DMS53 treated with DMSO at 0.1 percent for 48 hours (cell line): ENCODE measurements around the gene SETX.

ENCODE experiments used
- DNase-seq: peaks from one replicate; lab custom pipeline; 2025; ENCODE audit not compliant: unreplicated experiment; lab: John Stamatoyannopoulos, UW

SETX gene

DNA sequence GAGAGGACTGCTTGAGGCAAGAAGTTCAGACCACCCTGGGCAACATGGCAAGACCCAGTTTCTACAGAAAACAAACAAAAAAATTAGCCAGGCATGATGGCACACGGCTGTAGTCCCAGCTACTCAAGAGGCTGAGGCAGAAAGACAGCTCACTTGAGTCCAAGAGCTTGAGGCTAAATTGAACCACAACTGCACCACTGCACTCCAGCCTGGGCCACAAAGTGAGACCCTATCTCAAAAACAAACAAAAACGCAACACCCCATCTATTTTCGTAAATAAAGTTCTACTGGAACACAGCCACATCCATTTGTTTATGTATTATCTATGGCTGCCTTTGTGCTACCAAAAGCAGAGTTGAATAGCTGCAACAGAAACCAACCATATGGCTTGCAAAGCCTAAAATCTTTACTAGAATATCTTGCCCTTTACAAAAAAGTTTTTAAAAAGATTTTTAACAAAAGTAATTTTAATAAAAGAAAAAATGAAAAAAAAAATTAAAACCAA is 67.5 kb downstream of the SETX start:
- no peak for DNase-seq

DNA sequence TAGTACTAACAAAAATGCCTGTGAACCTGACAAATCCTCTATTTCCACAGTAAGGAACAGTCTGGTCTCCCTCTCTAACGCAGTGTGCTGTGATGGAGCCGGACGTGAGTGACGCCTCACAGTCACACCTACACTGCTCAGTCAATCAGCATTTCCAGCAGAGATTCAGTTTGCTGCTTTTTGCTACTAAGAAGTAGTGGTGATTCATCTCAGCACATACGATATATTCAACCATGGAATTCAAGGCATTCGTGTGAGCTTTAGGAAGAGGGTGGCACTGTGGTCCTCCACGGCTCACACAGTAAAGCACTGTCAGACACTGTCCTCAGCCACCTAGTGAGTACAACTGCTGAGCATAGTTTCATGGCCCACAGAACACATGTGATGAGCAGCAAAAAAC is 70.9 kb downstream of the SETX start:
- no peak for DNase-seq

DNA sequence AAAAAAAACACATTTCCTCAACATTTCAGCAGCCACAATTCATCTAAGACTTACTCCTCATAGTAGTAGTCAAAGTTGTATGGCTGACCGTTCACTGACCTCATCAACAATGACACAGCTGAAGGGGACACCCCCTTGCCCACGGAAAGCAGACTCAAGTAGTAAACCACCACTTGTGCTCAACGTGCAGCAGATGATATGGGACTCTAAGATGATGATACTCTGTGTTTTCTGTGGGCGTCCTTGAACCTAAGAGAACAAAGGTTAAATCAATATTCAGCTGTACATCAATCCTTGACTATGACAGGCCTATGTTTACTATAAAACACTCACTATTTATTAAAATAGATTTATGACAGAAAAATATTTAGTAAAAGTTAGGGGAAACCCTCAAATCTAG is 71.6 kb downstream of the SETX start:
- no peak for DNase-seq

DNA sequence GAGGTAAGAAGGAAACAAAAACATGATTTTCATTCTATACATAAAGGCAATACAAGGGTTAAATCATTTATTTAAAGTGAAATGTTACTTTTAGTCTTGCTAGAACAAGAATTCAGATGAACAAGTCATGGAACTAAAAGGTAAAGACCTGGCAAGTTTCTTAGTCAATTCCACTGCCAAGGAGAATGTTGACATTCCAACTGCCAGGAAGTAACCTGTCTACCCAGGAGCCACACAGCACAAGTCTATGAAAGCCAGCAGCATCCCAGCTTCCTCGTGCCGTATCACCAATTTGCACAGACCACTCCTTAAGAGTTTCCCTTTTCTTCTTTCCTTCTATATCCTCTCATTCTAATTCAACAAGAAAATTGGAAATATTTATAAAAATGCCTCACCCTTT is 79.9 kb downstream of the SETX start:
- no peak for DNase-seq

DNA sequence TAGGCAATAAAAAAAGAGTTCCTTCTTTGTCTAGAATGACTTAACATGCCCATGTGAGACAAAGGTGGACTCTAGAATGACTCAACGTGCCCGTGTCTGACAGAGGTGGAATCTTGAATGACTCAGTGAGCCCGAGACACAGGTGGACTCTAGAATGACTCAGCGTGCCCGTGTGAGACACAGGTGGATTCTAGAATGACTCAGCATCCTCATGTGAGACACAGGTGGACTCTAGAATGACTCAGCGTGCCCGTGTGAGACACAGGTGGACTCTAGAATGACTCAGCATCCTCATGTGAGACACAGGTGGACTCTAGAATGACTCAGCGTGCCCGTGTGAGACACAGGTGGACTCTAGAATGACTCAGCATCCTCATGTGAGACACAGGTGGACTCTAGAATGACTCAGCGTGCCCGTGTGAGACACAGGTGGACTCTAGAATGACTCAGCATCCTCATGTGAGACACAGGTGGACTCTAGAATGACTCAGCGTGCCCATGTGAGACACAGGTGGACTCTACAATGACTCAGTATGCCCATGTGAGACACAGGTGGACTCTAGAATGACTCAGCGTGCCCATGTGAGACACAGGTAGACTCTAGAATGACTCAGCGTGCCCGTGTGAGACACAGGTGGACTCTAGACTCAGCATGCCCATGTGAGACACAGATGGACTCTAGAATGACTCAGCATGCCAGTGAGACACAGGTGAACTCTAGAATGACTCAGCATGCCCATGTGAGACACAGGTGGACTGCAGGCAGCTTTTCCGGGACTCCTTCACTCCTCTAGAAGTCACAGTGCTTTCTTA is 84.9 kb downstream of the SETX start:
- peak; percentile 74 for DNase-seq

DNA sequence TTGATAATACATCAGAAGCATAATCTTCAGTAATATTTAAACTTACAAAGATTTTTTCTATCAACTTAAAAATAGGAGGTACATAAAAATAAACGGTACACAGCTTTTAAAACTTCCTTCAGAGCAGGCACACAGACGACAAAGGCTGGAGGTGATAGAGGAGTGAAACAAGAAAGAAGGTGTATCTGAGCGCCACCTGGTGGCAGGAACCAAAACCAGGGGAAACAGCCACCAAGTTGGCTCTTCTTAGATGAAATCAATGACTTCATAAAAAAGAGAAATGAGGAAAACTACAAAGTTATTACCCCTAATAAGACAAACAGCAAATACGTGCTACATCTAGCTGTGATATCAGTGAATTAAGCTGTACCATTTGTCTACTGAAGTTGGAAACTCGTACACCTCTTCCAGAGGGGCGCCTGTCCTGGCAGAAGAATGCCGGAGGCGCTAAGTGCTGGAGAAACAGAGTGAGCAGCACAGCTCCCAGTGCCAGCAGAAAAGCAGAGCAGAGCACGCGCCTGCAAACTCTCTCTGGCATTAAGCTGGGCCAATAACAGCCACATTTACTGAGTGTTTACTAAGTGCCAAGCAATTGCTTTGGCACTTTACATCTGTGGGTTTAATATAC is 85.9 kb downstream of the SETX start:
- DNase-seq, result peak; percentile 34

DNA sequence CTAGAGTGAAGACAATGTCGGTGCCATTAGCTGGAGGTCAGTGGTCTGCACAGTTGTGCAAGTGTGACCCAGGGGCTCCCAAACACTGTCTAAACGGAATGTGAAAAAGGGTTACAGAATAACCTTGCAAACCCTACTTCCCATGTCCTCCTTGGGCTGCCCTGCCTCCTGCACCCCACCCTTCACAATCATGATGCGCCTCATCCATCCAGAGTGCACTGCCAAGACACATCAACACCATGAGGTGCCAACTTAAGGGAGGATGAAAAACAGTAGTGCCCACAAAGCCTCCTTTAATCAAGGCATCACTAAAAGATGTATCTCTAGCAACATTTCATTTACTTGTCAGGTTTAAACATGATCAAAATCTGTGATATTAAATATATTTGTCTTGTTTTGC is 87.1 kb downstream of the SETX start:
- DNase-seq, result no peak

DNA sequence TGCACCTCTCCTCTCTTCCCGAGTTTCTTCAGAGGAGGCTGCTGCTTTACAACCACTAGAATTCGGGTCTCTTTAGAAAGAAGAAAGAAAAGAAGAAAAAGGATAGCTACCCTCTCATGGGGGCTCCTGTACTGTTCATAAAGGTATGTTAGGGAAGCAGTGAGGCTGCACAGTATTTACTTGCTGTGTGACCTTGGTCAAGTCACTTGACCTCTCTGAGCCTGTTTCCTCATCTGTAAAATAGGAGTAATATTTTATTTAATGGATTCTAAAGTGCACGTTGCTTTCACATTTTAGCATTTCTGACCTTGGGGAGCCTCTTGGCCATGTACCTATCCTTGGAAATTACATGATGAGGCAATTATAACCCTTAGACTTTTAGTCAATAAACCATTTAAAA is 88.8 kb downstream of the SETX start:
- no peak for DNase-seq

DNA sequence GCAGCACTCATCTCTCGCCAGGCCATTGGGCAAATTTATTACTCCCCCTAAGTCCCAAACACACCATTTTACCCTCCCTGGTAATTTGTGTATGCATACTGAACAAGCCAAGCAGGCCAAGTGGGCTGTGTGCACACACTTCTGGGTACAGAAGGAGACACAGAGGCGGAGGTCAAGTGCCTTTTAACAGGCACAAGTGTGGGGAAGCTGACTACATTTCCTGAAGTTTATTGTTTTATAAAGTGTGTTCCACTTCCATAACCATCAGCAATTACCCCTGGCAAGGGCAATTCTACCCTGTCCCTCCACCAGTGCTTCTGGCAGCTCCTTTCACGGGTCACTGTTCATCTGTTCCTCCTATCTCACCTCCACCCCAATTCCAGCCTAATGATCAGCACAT is 93.9 kb downstream of the SETX start:
- no peak for DNase-seq

DNA sequence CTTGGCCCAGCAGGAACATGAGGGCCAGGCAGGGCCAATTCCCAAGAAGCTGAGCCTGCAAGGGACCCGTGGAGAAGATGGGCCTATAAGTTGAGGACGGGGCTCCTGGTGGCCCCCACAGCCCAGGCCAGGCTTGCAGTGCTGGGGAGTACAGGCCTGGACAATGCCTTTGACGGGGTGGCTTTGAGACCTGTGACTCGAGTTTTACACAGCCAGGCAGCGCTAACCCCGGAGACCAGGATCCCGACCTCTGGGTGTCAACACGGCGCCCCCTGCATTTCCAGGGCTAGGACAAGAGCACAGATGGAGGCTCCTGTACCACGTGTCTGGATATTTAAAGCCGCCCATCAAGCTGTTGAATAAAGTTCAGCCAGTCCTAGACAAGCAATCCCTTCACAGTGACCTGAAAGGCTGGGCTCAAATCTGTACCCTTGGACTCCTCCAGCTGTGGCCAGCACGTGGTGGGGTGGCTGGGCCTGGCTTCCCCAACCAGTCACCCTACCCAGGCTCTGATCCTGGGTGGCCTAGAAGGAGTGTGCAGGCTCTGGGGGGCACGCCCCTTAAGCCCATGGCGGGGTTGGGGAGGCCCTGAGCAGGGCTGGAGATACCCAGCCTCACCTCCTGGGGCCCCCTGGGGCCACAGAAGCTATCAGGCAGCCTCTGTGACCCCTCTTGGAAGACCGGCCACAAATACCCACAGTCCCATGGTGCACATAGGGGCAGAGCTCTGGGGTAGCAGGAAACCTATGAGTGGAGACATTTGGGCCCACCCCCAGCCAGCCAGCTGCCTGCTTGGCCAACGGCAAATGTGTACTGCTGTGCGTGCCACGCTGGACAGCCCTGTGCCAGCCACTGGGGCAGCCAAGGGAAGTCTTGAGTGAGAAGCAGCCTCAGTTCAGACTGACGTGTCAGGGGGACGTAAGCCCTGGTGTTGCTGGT is 104.2 kb downstream of the SETX start:
- DNase-seq, result no peak

DNA sequence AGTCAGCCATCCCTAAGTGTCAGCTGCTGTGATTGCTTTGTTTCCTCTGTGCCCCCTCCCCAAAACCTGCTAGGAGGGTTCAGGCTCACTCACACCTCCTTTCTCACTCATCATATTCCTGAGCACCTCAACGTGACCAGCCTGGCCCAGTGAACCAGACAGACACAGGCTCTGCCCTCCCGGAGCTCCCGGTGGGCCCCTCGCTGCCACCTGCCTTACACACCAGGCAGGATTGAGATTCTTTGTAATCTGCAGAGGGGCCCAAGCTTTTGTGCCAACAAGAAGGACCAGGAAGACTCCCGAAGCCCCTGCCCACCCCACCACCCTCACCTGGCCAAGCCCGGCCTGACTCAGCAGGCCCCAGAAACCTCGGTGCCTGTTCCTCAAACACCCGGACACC is 105.1 kb downstream of the SETX start:
- no peak for DNase-seq

DNA sequence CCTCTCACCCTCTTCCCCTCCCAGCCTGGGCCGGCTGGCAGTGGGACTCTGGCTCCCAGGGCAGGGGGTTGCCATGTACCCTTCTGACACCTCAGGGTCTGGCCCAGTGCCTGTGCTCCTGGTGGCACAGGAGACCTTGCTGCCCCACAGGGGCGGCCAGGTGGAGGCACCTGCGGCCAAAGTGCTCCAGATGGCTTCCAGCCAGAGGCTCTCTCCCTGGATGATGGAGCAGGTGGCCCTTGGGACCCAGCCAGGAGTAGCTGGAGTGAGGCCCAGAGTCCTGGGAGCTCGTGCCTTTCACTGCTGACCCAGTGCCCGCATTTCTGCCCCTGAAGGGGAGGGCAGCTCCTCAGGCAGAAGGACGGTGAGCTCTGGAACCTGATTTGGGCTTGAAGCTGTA is 105.7 kb downstream of the SETX start:
- DNase-seq, result peak; percentile 42

DNA sequence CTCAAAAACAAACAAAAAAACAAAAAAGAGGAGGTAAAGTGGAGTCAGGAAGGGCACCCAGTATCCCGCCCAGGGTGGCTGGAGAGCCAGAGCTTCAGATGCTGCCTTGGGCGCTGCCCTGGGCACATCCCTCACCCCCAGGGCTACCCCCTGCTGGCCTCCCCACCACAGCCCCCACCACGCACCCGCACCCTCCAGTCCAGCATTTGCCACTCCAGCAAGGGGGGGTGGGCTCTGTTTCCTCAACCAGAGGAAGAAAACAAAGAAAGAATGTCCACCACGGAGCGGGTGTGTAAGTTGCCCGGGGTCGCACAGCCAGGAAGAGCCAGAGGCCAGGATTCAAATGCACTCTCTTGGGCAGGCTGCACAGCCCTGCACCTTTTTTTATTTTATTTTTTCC is 106.8 kb downstream of the SETX start:
- no peak for DNase-seq

DNA sequence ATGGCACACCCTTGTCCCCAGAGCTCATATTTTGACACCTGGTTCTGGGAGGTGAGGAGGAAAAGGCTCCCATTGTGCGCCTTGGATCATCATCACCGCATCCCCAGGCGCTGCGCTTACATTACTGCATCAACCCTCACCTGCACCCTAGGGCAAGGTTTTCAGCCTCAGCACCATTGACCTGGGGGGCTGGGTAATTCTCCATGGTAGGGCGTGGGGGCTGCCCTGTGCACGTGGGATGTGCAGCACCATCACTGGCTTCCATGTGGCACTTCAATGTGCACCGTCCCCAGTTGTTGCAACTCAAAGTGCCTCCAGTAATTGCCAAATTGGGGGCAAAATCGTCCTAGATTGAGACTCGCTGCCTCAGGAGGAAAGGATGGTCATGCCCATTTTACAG is 109.3 kb downstream of the SETX start:
- no peak for DNase-seq

DNA sequence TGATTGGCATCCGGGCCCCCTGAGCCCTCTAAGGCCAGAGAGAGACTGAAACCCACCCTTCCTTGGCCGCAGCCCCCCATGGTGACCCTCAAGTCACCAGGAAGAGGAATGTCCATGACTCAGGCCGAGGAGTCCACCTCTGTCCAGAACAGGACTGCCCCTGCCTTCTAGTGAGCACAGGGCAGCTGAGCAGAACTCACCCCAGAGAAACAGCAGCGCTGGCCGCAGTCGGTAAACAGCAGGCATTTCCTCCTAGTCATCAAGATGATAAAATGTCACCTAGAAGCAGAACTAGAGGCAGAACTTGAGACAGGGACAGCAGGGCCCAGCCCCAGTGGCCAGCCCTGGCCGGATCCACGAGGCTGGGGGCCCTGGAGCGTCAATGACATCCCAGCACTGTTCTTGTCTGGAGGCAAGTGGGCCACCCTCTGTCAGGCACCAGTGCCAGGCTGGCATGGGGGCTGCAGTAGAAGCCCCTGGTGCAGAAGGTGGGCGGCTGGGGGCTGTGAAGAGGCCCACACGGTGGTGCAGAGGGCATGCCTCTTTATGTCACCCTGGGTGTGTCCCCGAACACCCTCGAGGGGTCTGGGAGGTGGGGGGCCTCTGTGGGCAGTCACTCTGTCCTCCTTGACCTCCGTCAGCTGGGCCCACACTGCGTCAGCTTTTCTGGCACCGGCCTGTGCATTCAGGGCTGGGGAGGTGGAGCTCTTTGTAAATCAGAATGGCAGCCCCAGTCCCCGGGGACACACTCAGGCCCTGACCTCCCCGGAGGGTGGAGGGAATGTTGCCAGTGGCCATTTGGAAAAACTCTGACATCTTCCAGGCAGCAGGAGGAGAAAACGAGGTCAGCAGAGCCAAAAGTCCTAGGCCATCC is 110.0 kb downstream of the SETX start:
- no peak for DNase-seq

DNA sequence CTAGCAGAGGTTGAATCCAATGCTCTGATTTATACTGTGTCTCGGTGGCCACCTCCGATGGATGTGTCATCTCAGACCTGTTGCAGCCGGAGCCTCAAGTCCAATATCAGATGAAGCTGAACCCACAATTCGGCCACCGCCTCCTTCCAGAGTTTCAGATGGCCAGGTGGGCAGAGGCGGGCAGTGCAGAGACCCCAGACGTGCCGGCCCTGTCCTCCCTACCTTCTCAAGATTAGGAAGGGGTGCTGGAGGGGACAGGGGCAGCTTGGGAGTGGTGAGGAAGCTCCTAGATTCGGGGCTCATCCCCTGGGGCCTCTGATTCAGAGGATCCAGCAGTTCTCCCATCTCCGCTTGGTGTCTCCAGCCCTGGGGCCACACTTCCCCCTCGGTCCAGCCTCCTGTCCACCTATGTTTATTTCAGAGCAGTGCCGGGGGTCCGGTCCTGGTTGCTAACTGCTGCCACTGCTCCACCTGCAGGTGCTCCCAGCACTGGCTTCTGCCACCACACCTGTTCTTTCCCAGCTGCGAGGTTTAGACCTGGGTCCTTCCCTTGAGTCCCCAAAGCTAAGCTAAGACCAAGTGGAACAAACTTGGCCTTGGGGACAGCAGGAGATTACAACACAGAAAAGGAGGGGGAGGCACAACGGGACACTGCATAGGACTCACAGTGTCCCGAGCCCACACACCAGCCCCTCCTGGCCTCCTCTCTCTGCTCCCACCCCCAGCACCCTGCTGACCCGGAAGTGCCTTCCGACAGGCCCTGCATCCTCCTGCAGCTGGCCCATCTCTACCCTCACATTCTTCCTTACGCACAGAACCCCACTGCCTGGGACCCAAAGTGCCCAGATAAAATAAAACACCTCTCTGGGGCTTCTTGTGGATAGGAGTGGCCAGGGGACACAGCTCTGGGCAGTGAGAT is 111.4 kb downstream of the SETX start:
- no peak for DNase-seq

DNA sequence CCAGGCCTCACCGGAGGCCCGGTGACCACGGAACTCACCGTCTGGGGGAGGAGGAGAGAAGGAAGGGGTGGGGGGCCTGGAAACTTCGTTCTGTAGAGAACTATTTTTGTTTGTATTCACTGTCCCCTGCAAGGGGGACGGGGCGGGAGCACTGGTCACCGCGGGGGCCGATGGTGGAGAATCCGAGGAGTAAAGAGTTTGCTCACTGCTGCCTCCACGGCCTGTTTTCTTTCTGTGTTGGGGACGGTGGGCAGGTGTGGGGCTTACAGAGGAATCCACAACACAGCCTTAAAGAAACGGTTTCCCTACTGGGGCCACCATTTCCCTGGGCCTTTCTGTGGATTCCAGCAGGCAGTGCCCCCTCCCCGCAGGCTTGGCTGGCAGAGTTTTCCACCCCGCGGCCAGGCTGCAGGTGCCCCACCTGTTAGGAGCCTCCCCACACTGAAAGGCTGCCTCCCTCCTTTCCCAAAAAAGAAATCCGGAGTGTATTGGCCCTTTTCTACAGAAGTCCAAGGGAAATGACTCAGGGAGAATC is 112.1 kb downstream of the SETX start:
- DNase-seq, result no peak

DNA sequence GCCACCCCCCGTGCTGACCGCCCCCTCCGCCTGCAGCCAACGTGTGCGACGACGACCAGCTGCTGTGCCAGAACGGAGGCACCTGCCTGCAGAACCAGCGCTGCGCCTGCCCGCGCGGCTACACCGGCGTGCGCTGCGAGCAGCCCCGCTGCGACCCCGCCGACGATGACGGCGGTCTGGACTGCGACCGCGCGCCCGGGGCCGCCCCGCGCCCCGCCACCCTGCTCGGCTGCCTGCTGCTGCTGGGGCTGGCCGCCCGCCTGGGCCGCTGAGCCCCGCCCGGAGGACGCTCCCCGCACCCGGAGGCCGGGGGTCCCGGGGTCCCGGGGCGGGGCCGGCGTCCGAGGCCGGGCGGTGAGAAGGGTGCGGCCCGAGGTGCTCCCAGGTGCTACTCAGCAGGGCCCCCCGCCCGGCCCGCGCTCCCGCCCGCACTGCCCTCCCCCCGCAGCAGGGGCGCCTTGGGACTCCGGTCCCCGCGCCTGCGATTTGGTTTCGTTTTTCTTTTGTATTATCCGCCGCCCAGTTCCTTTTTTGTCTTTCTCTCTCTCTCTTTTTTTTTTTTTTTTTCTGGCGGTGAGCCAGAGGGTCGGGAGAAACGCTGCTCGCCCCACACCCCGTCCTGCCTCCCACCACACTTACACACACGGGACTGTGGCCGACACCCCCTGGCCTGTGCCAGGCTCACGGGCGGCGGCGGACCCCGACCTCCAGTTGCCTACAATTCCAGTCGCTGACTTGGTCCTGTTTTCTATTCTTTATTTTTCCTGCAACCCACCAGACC is 112.8 kb downstream of the SETX start:
- DNase-seq, result no peak

DNA sequence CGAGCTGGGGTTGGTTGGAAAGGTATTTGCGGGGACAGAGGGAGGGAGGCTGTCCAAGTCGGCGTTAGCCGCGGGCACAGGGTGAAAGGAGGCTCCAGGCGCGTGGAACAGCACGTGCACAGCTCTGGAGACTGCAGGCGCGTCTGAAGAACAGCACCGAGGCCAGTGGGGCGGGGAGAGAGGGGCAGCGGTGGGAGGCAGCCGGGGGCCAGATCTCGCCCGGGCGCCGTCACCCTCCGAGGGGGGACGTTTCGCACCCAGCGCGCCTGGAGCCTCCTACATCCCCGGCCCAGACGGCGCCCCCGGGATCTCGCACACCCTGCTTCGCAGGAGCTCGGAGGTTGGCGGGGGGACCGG is 113.3 kb downstream of the SETX start:
- no peak for DNase-seq
